GM19395 (cell line): ENCODE measurements around the gene CPXM1.

Experiments
- ATAC-seq: cut with Tn5 transposase; IDR thresholded peaks from one replicate; pipeline ENCODE4 v1.9.1; 2021; ENCODE audit warnings: mild to moderate bottlenecking, moderate library complexity; ENCODE audit not compliant: unreplicated experiment

The CPXM1 gene

GRCh38 chr20:2804041-2804828, 3.8 kb upstream of the CPXM1 start:
- ATAC-seq: no peak

GRCh38 chr20:2801286-2801728, 880 bp upstream of the CPXM1 start:
- ATAC-seq: no peak

GRCh38 chr20:2799688-2800520, 523 bp downstream of the CPXM1 start:
- peak; percentile 13 for ATAC-seq

GRCh38 chr20:2799271-2799670, 1.2 kb downstream of the CPXM1 start:
- ATAC-seq: no peak

DNA sequence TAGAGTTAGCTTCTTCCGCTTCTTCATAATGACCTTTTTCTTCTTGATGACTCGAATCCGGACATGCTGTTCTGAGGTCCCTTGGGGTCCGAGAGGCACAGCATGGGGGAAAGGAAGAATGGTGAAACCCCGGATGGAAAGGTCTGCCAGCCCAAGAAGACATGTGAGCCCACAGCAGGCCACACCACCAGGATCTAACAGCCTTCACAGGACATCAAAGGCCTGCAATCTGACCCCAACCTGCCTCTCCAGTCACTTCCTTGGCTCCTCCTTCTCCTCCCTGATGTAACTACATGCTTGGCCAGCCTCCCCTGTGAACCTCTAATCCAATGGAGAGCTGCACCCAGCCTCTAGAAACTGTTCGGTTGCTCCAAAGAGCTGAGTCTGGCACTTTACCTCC, 1.6 kb downstream of the CPXM1 start:
- ATAC-seq: no peak

DNA sequence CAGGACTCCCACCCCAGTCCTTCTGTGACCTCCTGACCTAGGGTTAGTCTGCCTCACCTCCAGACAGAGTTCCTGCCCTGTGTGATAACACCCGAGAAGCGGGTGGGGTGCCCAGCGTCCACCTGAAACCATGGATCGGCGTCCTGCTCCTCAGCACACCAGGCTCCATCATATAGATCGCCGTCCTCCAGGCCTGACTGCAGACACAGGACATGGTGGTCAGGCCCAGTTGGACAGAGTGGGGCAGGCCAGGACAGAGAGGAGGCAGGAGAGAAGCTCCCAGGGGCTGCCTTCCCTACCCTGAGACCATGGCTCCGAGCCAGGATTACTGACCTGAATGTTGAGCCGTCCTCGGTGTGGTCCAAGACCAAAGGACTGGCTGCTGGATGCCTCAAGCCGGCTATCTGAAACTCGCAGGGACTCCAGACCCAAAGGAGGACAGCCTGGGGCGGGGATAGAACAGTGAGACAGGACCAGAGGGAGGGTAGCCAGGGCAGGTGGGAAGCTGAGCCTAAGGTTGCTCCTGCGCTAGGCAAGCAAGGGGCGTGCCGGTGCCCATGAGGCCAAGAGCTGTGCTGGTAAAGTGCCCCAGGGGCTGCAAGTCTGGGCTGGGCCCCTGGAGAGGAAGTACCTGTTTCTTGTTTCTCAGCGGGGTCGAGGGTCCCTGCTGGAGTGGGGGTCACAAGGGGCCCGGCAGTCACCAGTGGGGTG, 2.2 kb downstream of the CPXM1 start:
- no peak for ATAC-seq

DNA sequence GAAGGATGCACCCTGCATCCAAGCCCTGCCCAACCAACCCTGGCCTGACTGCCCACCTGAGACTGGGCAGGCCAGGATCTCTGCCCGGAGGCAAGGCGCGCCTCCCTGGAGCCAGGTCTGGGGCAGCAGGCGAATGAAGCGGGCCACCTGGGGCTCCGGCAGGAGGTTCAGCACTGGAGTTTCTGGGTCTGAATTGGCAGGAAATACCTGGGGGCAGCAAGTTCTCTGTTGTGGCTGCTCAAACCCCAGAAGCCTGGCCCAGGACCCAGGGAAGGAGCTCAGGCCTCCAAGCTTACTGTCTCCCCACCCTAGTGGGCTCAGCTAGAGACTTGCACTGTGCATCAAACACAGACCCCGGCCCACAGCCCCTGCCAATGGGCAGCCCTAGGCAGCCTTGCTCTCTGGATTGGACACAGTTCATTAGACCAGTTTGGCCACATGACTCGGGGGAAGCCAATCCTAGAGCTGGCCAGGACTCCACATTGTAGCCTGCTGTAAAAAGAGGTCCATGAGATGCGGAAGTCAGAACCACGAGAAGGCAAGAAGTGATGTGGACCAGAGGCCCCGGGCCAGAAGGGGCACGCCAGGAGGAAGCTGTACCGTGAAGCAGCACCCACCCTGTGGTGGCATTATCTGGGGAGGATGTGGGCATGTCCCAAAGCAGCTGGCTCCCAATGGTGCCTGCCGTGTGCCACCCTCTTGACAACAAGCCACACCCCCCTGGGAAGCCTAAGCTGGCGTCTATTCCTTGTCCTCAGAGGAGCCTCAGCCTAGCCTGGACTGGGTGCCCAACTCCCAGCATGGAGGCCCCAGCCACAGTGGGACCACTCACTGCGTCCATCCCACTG, 3.1 kb downstream of the CPXM1 start:
- no peak for ATAC-seq

DNA sequence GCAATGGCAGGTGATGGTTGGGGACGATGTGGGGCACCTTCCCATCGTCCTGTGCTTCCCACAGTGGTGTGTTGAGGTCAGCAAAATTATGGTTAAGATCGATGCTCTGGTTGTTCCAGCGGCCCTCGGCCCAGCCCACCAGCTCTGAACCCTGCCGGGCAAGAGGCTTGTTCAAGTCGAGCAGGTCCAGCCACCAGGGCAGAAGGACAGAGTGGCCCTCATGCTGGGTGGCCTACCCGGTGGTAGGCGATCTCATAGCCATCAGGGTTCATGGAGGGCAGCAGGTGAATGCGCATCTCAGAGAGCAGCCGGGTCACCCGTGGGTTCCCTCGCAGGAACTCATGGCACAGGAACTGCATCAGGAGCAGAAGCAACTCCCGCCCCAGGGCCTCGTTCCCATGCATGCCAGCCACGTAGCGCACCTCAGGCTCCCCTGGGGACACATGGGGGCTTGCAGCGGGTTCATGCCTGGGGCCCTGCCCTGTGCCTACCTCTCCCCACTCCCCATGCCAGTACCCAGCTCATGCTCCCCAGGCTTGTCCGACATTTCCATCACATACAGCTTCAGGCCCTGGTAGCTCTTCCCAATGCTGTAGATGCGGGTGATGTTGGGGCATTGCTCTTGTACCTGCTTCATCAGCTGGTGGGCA, 4.3 kb downstream of the CPXM1 start:
- no peak for ATAC-seq

DNA sequence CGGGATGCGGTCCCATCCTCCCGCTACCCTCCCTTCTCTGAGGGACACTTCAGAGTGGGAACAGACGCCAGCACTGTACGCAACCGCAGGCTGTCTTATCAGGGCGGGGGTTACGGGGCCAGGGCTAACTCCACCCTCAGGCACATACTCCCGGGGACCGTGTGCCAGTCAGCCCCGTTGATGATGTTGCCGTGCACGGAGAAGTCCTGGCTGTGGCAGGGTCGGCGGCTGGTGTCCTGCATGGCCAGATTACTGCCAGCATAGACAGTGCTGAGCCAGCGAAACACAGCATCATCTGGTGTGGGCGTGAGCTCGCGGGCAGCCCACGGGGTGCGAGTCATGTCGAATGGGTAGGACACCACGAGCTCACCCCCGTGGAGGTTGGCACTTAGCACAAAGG, 5.0 kb downstream of the CPXM1 start:
- ATAC-seq: no peak

- no peak for ATAC-seq
Observed at GRCh38 chr20:2794866-2795447, 5.5 kb downstream of the CPXM1 start.

- no peak for ATAC-seq
Observed at GRCh38 chr20:2794202-2794748, 6.2 kb downstream of the CPXM1 start.

GRCh38 chr20:2793471-2793870, 7.0 kb downstream of the CPXM1 start:
- ATAC-seq: no peak

GRCh38 chr20:2783908-2784566, 16.4 kb downstream of the CPXM1 start:
- no peak for ATAC-seq

DNA sequence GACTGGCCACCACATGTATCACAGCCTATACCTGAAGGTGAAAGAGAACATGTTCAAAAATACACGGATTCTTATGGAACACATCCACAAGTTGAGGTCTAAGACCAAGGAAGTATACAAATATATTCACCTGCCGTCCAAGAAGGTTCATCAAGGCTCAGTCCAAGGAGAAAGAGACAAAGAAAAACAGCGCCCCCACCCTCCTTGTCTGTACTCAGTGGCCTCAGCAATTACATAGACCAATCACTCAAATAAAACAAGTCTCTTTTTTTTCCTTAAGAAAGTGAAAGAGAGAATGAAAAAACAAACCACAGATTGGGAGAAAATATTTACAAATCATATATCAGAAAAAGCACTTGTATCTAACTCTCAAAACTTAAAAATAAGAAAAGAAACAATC, 19.5 kb downstream of the CPXM1 start:
- no peak for ATAC-seq

- no peak for ATAC-seq
Observed at GRCh38 chr20:2778602-2779321, 21.7 kb downstream of the CPXM1 start.

GRCh38 chr20:2775139-2775538, 25.3 kb downstream of the CPXM1 start:
- ATAC-seq: no peak

- ATAC-seq: no peak
Observed at GRCh38 chr20:2773812-2774211, 26.6 kb downstream of the CPXM1 start.

DNA sequence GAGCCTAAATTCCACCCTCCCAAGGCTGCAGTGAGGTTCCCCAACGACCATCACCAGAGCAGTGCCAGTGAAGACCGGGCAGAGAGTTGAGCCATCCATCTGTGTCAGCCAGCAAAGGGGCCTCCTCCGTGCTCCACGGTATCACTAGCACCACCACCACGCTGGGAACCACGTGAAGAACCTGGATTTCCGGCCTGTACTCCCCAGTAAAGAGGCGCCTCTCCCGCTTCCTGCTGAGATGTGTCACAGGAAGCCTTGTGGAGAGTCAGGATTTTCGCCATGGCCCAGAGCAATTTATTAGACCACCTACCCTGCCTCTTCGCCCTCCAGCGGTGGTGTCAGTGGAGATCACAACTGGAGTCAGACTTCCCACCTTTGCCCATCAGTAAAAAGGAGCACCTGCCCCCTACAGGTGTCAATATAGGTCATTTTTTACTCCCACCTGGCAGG, 28.8 kb downstream of the CPXM1 start:
- no peak for ATAC-seq
